PC-9 (cell line): ENCODE results near the gene PIK3CB.

Experiments used
- CTCF ChIP-seq: fragments of 200-600 bp; sonication (generic); conservative IDR thresholded peaks from 2 replicates; pipeline ENCODE4 v1.6.1; 2017; ENCODE audit warnings: mixed run types, antibody characterized with exemption, mild to moderate bottlenecking, moderate library complexity
- EZH2 ChIP-seq: fragments of 200-600 bp; sonication (generic); IDR thresholded peaks from 2 replicates; pipeline ENCODE4 v1.8.0; 2017; ENCODE audit warnings: antibody characterized with exemption, low read depth

- TF ChIP-seq CTCF (no peak), EZH2 (no peak)
These were observed 153.1 kb downstream of the PIK3CB start for GRCh38 chr3:138681463-138682220.
